Endothelial cell of umbilical vein (primary cell): Measurements from ENCODE around the gene HTRA1. TPM values are rescaled to one million over a fixed set of nuclear protein-coding genes. Genes with fewer than 3 reads are reported as not detected.

Experiments used
- BruUV-seq: library from RNA; stranded (reverse); fragments of 400-500 nt; replicated peaks from 2 replicates; lab custom pipeline; 2021; lab: Mats Ljungman, UMichigan
- CTCF ChIA-PET: fragments of 300-600, 350-600 bp; sonication (Branson Sonifier 250); formaldehyde crosslinking; loops from one replicate; lab custom pipeline; 2021; ENCODE audit warnings: antibody characterized with exemption, inconsistent platforms; lab: Charles Lee
- POLR2A ChIA-PET: fragments of 300-600, 350-600 bp; sonication (Branson Sonifier 250); formaldehyde crosslinking; loops from one replicate; lab custom pipeline; 2021; ENCODE audit warnings: antibody characterized with exemption, inconsistent platforms; lab: Charles Lee
- DNase-seq: peaks from one replicate; pipeline ENCODE4 v3.0.0-alpha.2; 2011; ENCODE audit warnings: low read depth, low spot score
- FAIRE-seq: peaks from 2 replicates; lab custom pipeline; 2011; peaks lifted over from hg19 to GRCh38; lab: Jason Lieb, UNC
- H2AFZ ChIP-seq: 2 replicates; pipeline ENCODE4 v1.6.0; 2012; ENCODE audit warnings: low read depth, low read length, control low read depth, inconsistent platforms
- H3K27ac ChIP-seq: 2 replicates; pipeline ENCODE4 v1.5.1; 2011; ENCODE audit warnings: low read depth, mild to moderate bottlenecking, control low read depth, low read length, moderate library complexity; ENCODE audit not compliant: insufficient read depth
- H3K27me3 ChIP-seq, 2 experiments: 2 replicates each; pipeline versions ENCODE4 v1.6.0 to v1.6.1; 2011; ENCODE audit warnings: low read length in 2 of 2, mixed read lengths in 1 of 2; ENCODE audit not compliant: control insufficient read depth in 2 of 2, insufficient read depth in 2 of 2
- H3K36me3 ChIP-seq, 2 experiments: 2 replicates in 1 of 2; 3 replicates in 1 of 2; pipeline ENCODE4 v1.5.1; 2011; ENCODE audit warnings: low read length in 2 of 2, mild to moderate bottlenecking in 1 of 2, moderate library complexity in 1 of 2; ENCODE audit not compliant: control insufficient read depth in 2 of 2, insufficient read depth in 2 of 2; ENCODE audit errors: extremely low read depth in 1 of 2
- H3K4me1 ChIP-seq: 3 replicates; pipeline ENCODE4 v1.5.1; 2011; ENCODE audit warnings: mild to moderate bottlenecking, low read length; ENCODE audit not compliant: control insufficient read depth, insufficient read depth; ENCODE audit errors: extremely low read depth
- H3K4me2 ChIP-seq: 2 replicates; pipeline ENCODE4 v1.6.1; 2011; ENCODE audit warnings: low read length, control low read depth, mixed read lengths; ENCODE audit not compliant: insufficient read depth
- H3K4me3 ChIP-seq, 3 experiments: fragments of 200-600 bp in 1 of 3; sonication (generic), shearing (Covaris generic) in 1 of 3; replicated peaks in 1 of 3; 2 replicates each; pipeline ENCODE4 v1.5.1; 2011 to 2016; ENCODE audit warnings: control low read depth in 3 of 3, low read length in 3 of 3, mild to moderate bottlenecking in 2 of 3, inconsistent platforms in 1 of 3, low read depth in 1 of 3, moderate library complexity in 1 of 3; ENCODE audit not compliant: insufficient read depth in 1 of 3
- H3K79me2 ChIP-seq: 2 replicates; pipeline ENCODE4 v1.6.0; 2012; ENCODE audit warnings: low read length, inconsistent platforms; ENCODE audit not compliant: control insufficient read depth, insufficient read depth
- H3K9ac ChIP-seq: replicated peaks from 2 replicates; pipeline ENCODE3; 2011; ENCODE audit warnings: low read length, control low read depth; ENCODE audit not compliant: insufficient read depth; ENCODE audit errors: extremely low read depth
- H3K9me1 ChIP-seq: replicated peaks from 3 replicates; pipeline ENCODE4 v1.6.0; 2011; ENCODE audit warnings: mild to moderate bottlenecking, low read length; ENCODE audit not compliant: control insufficient read depth, insufficient read depth; ENCODE audit errors: extremely low read depth
- H3K9me3 ChIP-seq: replicated peaks from 2 replicates; pipeline ENCODE4 v1.5.1; 2012; ENCODE audit warnings: low read length, inconsistent platforms; ENCODE audit not compliant: control insufficient read depth, insufficient read depth
- H4K20me1 ChIP-seq: replicated peaks from 2 replicates; pipeline ENCODE3; 2011; ENCODE audit warnings: mild to moderate bottlenecking, low read length; ENCODE audit not compliant: control insufficient read depth, insufficient read depth; ENCODE audit errors: extremely low read depth
- CTCF ChIP-seq, 2 donors: IDR thresholded peaks; 1 replicate in 1 of 2; 2 replicates in 1 of 2; pipeline ENCODE4 v1.5.1; 2011; ENCODE audit warnings: low read length in 2 of 2, mild to moderate bottlenecking in 2 of 2, moderate library complexity in 2 of 2, control low read depth in 1 of 2, inconsistent platforms in 1 of 2, low read depth in 1 of 2; ENCODE audit not compliant: insufficient read depth in 1 of 2; ENCODE audit errors: extremely low read depth in 1 of 2
- EZH2 ChIP-seq: IDR thresholded peaks from 2 replicates; pipeline ENCODE4 v1.6.1; 2012; ENCODE audit warnings: borderline replicate concordance, low read depth, mild to moderate bottlenecking, moderate library complexity, low read length, inconsistent platforms; ENCODE audit not compliant: severe bottlenecking
- FOS ChIP-seq: IDR thresholded peaks from 2 replicates; pipeline ENCODE4 v1.6.1; 2011; ENCODE audit warnings: mild to moderate bottlenecking, low read length, moderate library complexity, borderline replicate concordance; ENCODE audit not compliant: insufficient read depth
- GATA2 ChIP-seq: IDR thresholded peaks from 2 replicates; pipeline ENCODE4 v1.7.0; 2011; ENCODE audit warnings: low read depth, mild to moderate bottlenecking, moderate library complexity, mixed read lengths, low read length; ENCODE audit not compliant: insufficient read length, insufficient read depth
- JUN ChIP-seq: IDR thresholded peaks from 2 replicates; pipeline ENCODE4 v1.6.1; 2011; ENCODE audit warnings: borderline replicate concordance, low read depth; ENCODE audit not compliant: insufficient read length, insufficient read depth
- MAX ChIP-seq: IDR thresholded peaks from 2 replicates; pipeline ENCODE4 v1.6.1; 2011; ENCODE audit not compliant: insufficient read depth, insufficient read length
- MYC ChIP-seq: IDR thresholded peaks from one replicate; pipeline ENCODE4 v1.6.1; 2011; ENCODE audit warnings: mild to moderate bottlenecking, low read depth, low read length
- POLR2A ChIP-seq: IDR thresholded peaks from 2 replicates; pipeline ENCODE4 v1.6.1; 2012; ENCODE audit warnings: low read depth, mild to moderate bottlenecking, control low read depth, low read length
- POLR2AphosphoS5 ChIP-seq: IDR thresholded peaks from 2 replicates; pipeline ENCODE4 v1.6.1; 2012; ENCODE audit warnings: low read depth, mild to moderate bottlenecking, control low read depth, low read length, moderate library complexity; ENCODE audit not compliant: insufficient read depth
- dilution Hi-C: fragments of 300-500 bp; cut with MboI; formaldehyde crosslinking; loops from one replicate; pipeline ENCODE4 v1.15.0; 2019; ENCODE audit warnings: low sequenced_read_pairs; ENCODE audit not compliant: extremely low pct_ligation_motif_present
- intact Hi-C: fragments of 100-400 bp; cut with micrococcal nuclease; formaldehyde crosslinking; loops from one replicate; pipeline ENCODE4 v1.10.0; 2022
- polyA plus RNA-seq, 4 experiments: library from polyadenylated mRNA; depleted of rRNA in 3 of 4; stranded (reverse) in 3 of 4; unstranded in 1 of 4; fragments of >200 nt; gene quantifications; 2 replicates each; pipeline versions ENCODE4 v1.2.1 to v1.2.3, GENCODE V29; 2011 to 2012; ENCODE audit warnings: missing spikeins in 1 of 4
- total RNA-seq: library from RNA; stranded (reverse); gene quantifications from 2 replicates; pipeline ENCODE4 v1.2.3, GENCODE V29; 2021

The HTRA1 gene
- total and polyA plus RNA-seq, 2 donors (not counting 3 experiments of a cell fraction or from before 2014, with no cell fraction given): 192 to 270 TPM

- intact Hi-C loops: loop anchor here (1.0 to 10.0 kb wide), 2 partner anchors 33 to 1954 kb away; partner anchors contain the start of gene OAT
- Histone ChIP-seq H4K20me1 (no peaks in the 10 kb centered on the region), H2AFZ (peak overlapping the region; percentile 59), H3K9me3 (no peaks in the 10 kb centered on the region), H3K4me2 (peak overlapping the region; percentile 72), H3K4me1 (peaks cover 14% of the 10 kb centered on the region), H3K79me2 (peaks cover 13% of the 10 kb centered on the region), H3K9ac (peak overlapping the region; percentile 75), H3K9me1 (no peaks in the 10 kb centered on the region), H3K27ac (peak overlapping the region; percentile 46), H3K4me3 (peak overlapping the region; percentile 43 to 71 (median 48)), H3K27me3 (no peaks in the 10 kb centered on the region), H3K36me3 (no peaks in the 10 kb centered on the region)
- POLR2A ChIA-PET: no interaction called here
- no TSS peak for BruUV-seq
- dilution Hi-C loops: no loop called here
- CTCF ChIA-PET: interaction anchor here (1.1 to 1.3 kb wide), 3 partner anchors 11 to 105 kb away, joined by 5 to 12 read pairs (median 6); no protein-coding TSS in a partner anchor
- TF ChIP-seq MYC (no peak), FOS (no peak), POLR2AphosphoS5 (no peak), MAX (no peak), POLR2A (no peak), CTCF (IDR thresholded peaks at IDR 0.05; ENCODE audit: extremely low read depth in 1 of 2, insufficient read depth in 1 of 2, low read depth in 1 of 2, low read length in 2 of 2) (no peak), EZH2 (no peak), GATA2 (no peak), JUN (no peak)
- FAIRE-seq (no peak), DNase-seq (peak; percentile 34)
These were observed 461 bp upstream of the HTRA1 start for GRCh38 chr10:122460891-122461293.
